ENCODE measurements around the gene OR10A7.
"Not testable (repeated sequence)": the region's sequence is repeated elsewhere in the genome, so short reads cannot be mapped to it uniquely, and the experiment has no call there.

GRCh38 chr12:55171846-55172245 lies 49.0 kb upstream of the OR10A7 start:
- TF ChIP-seq CTCF, POLR2A (IDR thresholded peaks at IDR 0.05): not testable (repeated sequence)

Measured in adrenal gland (tissue), 5 donors.